IMR-90 (cell line): ENCODE measurements around the gene NCKAP5.

Experiments
- CEBPB ChIP-seq: IDR thresholded peaks from 2 replicates; pipeline ENCODE4 v1.6.1; 2012; ENCODE audit warnings: low read depth, low read length, improper control_type of control experiment
- CTCF ChIP-seq: conservative IDR thresholded peaks from 2 replicates; pipeline ENCODE4 v1.5.1; 2012; ENCODE audit warnings: mild to moderate bottlenecking, low read depth, low read length, improper control_type of control experiment
- ELK1 ChIP-seq: fragments of 150-350 bp; IDR thresholded peaks from 2 replicates; pipeline ENCODE4 v1.6.1; 2016; ENCODE audit warnings: low read depth, mild to moderate bottlenecking, low read length, moderate library complexity, borderline replicate concordance
- MAFK ChIP-seq: IDR thresholded peaks from 2 replicates; pipeline ENCODE4 v1.6.1; 2012; ENCODE audit warnings: low read depth, low read length, improper control_type of control experiment
- POLR2A ChIP-seq: IDR thresholded peaks from 2 replicates; pipeline ENCODE4 v1.6.1; 2012; ENCODE audit warnings: mild to moderate bottlenecking, low read depth, low read length
- RCOR1 ChIP-seq: IDR thresholded peaks from 2 replicates; pipeline ENCODE4 v1.6.1; 2012; ENCODE audit warnings: mild to moderate bottlenecking, low read length, improper control_type of control experiment; ENCODE audit not compliant: insufficient replicate concordance
- SMC3 ChIP-seq: fragments of 150-350 bp; IDR thresholded peaks from 2 replicates; pipeline ENCODE4 v1.6.1; 2016; ENCODE audit warnings: low read depth, mild to moderate bottlenecking, antibody characterized with exemption, low read length, moderate library complexity

GRCh38 chr2:133414486-133415209 lies 153.6 kb downstream of the NCKAP5 start:
- no peak for TF ChIP-seq SMC3
- no peak for TF ChIP-seq POLR2A
- no peak for TF ChIP-seq RCOR1
- no peak for TF ChIP-seq CTCF
- TF ChIP-seq CEBPB, result 0 out of 2 replicates have a peak, but pooled peaks have one; percentile 2
- TF ChIP-seq MAFK, result no peak
- no peak for TF ChIP-seq ELK1
